ENCODE measurements around the gene CPNE9.

Gene CPNE9

GRCh38 chr3:9703240-9703639, 393 bp upstream of the CPNE9 start:
- H3K36me3 ChIP-seq (ENCODE audit: low read depth) = no peaks in the 10 kb centered on the region

GRCh38 chr3:9704347-9705322, 1.0 kb downstream of the CPNE9 start:
- no peak for DNase-seq (ENCODE audit: low spot score)
- Histone ChIP-seq H3K27me3 (ENCODE audit: insufficient read depth, poor library complexity, severe bottlenecking) (peaks cover 8% of the 10 kb centered on the region), H3K9me3 (ENCODE audit: severe bottlenecking) (no peaks in the 10 kb centered on the region), H3K27ac (ENCODE audit: poor library complexity, severe bottlenecking) (no peak overlapping the region), H3K36me3 (ENCODE audit: low read depth) (no peaks in the 10 kb centered on the region), H3K4me3 (ENCODE audit: severe bottlenecking) (peak overlapping the region; percentile 9), H3K4me1 (ENCODE audit: insufficient read depth, poor library complexity, severe bottlenecking) (no peaks in the 10 kb centered on the region)
- no peak for TF ChIP-seq CTCF (IDR thresholded peaks at IDR 0.05; ENCODE audit: poor library complexity, severe bottlenecking)
- ATAC-seq (ENCODE audit: low read depth) = peak; percentile 67

More at GRCh38 chr3:9703240-9703639, 393 bp upstream of the CPNE9 start:
- DNase-seq (ENCODE audit: low spot score) (no peak), ATAC-seq (ENCODE audit: low read depth) (no peak)
- Histone ChIP-seq H3K9me3 (ENCODE audit: severe bottlenecking) (no peaks in the 10 kb centered on the region), H3K4me3 (ENCODE audit: severe bottlenecking) (no peak overlapping the region), H3K27me3 (ENCODE audit: insufficient read depth, poor library complexity, severe bottlenecking) (peaks cover 8% of the 10 kb centered on the region), H3K27ac (ENCODE audit: poor library complexity, severe bottlenecking) (no peak overlapping the region), H3K4me1 (ENCODE audit: insufficient read depth, poor library complexity, severe bottlenecking) (no peaks in the 10 kb centered on the region)
- TF ChIP-seq CTCF (IDR thresholded peaks at IDR 0.05; ENCODE audit: poor library complexity, severe bottlenecking) = no peak

GRCh38 chr3:9710174-9710739, 6.6 kb downstream of the CPNE9 start:
- Histone ChIP-seq H3K27me3 (ENCODE audit: insufficient read depth, poor library complexity, severe bottlenecking) (no peaks in the 10 kb centered on the region), H3K4me1 (ENCODE audit: insufficient read depth, poor library complexity, severe bottlenecking) (no peaks in the 10 kb centered on the region), H3K36me3 (ENCODE audit: low read depth) (no peaks in the 10 kb centered on the region), H3K9me3 (ENCODE audit: severe bottlenecking) (no peaks in the 10 kb centered on the region), H3K4me3 (ENCODE audit: severe bottlenecking) (no peak overlapping the region), H3K27ac (ENCODE audit: poor library complexity, severe bottlenecking) (no peak overlapping the region)
- DNase-seq (ENCODE audit: low spot score) (no peak), ATAC-seq (ENCODE audit: low read depth) (no peak)
- TF ChIP-seq CTCF (IDR thresholded peaks at IDR 0.05; ENCODE audit: poor library complexity, severe bottlenecking) = no peak

- TF ChIP-seq CTCF (IDR thresholded peaks at IDR 0.05; ENCODE audit: poor library complexity, severe bottlenecking) = no peak
- no peak for DNase-seq (ENCODE audit: low spot score)
- Histone ChIP-seq H3K9me3 (ENCODE audit: severe bottlenecking) (no peaks in the 10 kb centered on the region), H3K4me1 (ENCODE audit: insufficient read depth, poor library complexity, severe bottlenecking) (no peaks in the 10 kb centered on the region), H3K4me3 (ENCODE audit: severe bottlenecking) (no peak overlapping the region), H3K27ac (ENCODE audit: poor library complexity, severe bottlenecking) (no peak overlapping the region), H3K36me3 (ENCODE audit: low read depth) (no peaks in the 10 kb centered on the region), H3K27me3 (ENCODE audit: insufficient read depth, poor library complexity, severe bottlenecking) (no peaks in the 10 kb centered on the region)
- ATAC-seq (ENCODE audit: low read depth) = no peak
Measured at GRCh38 chr3:9712415-9712814, 8.8 kb downstream of the CPNE9 start.
